Panc1 (cell line): ENCODE data around the gene IFNG-AS1.

Source experiments
- CTCF ChIP-seq: fragments of 450-650 bp; IDR thresholded peaks from 2 replicates; pipeline ENCODE4 v1.5.1; 2017; ENCODE audit warnings: mild to moderate bottlenecking
- POLR2AphosphoS5 ChIP-seq: IDR thresholded peaks from 2 replicates; pipeline ENCODE4 v1.6.1; 2012; ENCODE audit warnings: mild to moderate bottlenecking, low read depth, low read length, moderate library complexity

- TF ChIP-seq CTCF = no peak
- no peak for TF ChIP-seq POLR2AphosphoS5
Measured at GRCh38 chr12:67980391-67980790, 8.9 kb upstream of the IFNG-AS1 start.
